HFFc6 (cell line): ENCODE data around the gene CHRNA5. TPM values are rescaled to one million over a fixed set of nuclear protein-coding genes. Genes with fewer than 3 reads are reported as not detected.
"Not testable (repeated sequence)": the region's sequence is repeated elsewhere in the genome, so short reads cannot be mapped to it uniquely, and the experiment has no call there.

Experiments used
- DNase-seq: peaks from one replicate; pipeline ENCODE4 v3.0.0-alpha.2; 2018
- H3K27ac Mint-ChIP-seq: 2 replicates; pipeline ENCODE4 v1.8.0; 2020; ENCODE audit warnings: mild to moderate bottlenecking, mixed read lengths
- H3K27me3 Mint-ChIP-seq: 2 replicates; pipeline ENCODE4 v1.8.0; 2021; ENCODE audit warnings: mild to moderate bottlenecking, moderate library complexity, mixed read lengths; ENCODE audit not compliant: insufficient read depth
- H3K36me3 Mint-ChIP-seq: 2 replicates; pipeline ENCODE4 v1.8.0; 2021; ENCODE audit warnings: low read depth, mixed read lengths
- H3K4me1 Mint-ChIP-seq: 2 replicates; pipeline ENCODE4 v1.8.0; 2020; ENCODE audit warnings: low read depth, mixed read lengths
- H3K4me3 Mint-ChIP-seq: 2 replicates; pipeline ENCODE4 v1.8.0; 2020; ENCODE audit warnings: mild to moderate bottlenecking, moderate library complexity, mixed read lengths
- H3K9me3 Mint-ChIP-seq: 2 replicates; pipeline ENCODE4 v1.8.0; 2020; ENCODE audit warnings: mild to moderate bottlenecking, mixed read lengths
- CTCF ChIP-seq: fragments of 200-600 bp; sonication (generic); IDR thresholded peaks from 2 replicates; pipeline ENCODE4 v1.5.0; 2021; ENCODE audit warnings: antibody characterized with exemption, mild to moderate bottlenecking
- total RNA-seq, 6 experiments: library from RNA; stranded (reverse); fragmentation: NEBNext Ultra II Directional; extraction: Animal tissue kit (Norgen Biotek cat#: 25700); gene quantifications; 2 replicates in 1 of 6; 3 replicates in 5 of 6; pipeline ENCODE4 v1.2.3, GENCODE V29; 2021

The CHRNA5 gene
- total RNA-seq, 6 experiments from 2014 or later: 0.94 to 2.1 (median 1.6) TPM

DNA sequence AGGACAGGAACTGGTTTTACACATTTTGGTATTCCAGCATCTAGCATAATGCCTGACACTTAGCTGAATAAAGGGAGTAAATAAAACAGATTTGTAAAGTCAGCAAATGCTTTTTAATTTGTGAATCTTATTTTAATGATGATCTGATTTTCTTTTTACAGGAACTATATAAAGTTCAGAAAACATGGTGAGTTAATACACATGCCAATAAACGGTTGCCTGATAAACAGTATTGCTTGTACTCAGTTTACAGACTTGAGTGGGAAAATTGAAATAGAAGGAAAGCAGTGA, 23.6 kb upstream of the CHRNA5 start:
- Mint-ChIP-seq H3K27ac (peak overlapping the region; percentile 96), H3K4me1 (peaks cover 21% of the 10 kb centered on the region), H3K27me3 (peaks cover 3% of the 10 kb centered on the region; the same call in 1 of the 2 replicates), H3K9me3 (no peaks in the 10 kb centered on the region), H3K36me3 (peaks cover 9% of the 10 kb centered on the region), H3K4me3 (peak overlapping the region; percentile 98)
- DNase-seq: no peak
- no peak for TF ChIP-seq CTCF

GRCh38 chr15:78542647-78543046, 22.7 kb upstream of the CHRNA5 start:
- peaks cover 21% of the 10 kb centered on the region for H3K4me1 Mint-ChIP-seq
- H3K4me3 Mint-ChIP-seq: peak overlapping the region; percentile 98
- H3K36me3 Mint-ChIP-seq: peaks cover 9% of the 10 kb centered on the region
- H3K27me3 Mint-ChIP-seq: peaks cover 3% of the 10 kb centered on the region; the same call in 1 of the 2 replicates
- H3K27ac Mint-ChIP-seq: no peak overlapping the region
- DNase-seq: no peak
- TF ChIP-seq CTCF: no peak
- H3K9me3 Mint-ChIP-seq: no peaks in the 10 kb centered on the region

DNA sequence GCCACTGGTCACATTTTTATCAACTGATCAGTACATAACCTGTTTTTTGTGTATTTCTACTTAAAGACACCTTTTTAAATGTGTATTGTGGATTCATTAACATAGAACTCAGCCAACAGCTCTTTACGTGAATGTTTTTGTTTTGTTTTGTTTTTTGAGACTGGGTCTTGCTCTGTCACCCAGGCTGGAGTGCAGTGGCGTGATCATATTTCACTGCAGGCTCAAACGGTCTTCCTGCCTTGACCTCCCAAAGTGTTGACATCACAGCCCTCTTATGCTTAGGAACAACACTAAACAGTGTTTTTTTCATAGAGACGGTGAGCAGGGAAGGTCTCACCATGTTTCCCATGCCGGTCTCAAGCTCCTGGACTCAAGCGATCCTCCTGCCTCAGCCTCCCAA, 15.1 kb upstream of the CHRNA5 start:
- no peak for TF ChIP-seq CTCF
- peaks cover 10% of the 10 kb centered on the region for H3K36me3 Mint-ChIP-seq
- H3K9me3 Mint-ChIP-seq: no peaks in the 10 kb centered on the region
- no peak for DNase-seq
- no peaks in the 10 kb centered on the region for H3K4me1 Mint-ChIP-seq
- H3K27ac Mint-ChIP-seq: no peak overlapping the region
- no peaks in the 10 kb centered on the region for H3K27me3 Mint-ChIP-seq
- H3K4me3 Mint-ChIP-seq: no peak overlapping the region

DNA sequence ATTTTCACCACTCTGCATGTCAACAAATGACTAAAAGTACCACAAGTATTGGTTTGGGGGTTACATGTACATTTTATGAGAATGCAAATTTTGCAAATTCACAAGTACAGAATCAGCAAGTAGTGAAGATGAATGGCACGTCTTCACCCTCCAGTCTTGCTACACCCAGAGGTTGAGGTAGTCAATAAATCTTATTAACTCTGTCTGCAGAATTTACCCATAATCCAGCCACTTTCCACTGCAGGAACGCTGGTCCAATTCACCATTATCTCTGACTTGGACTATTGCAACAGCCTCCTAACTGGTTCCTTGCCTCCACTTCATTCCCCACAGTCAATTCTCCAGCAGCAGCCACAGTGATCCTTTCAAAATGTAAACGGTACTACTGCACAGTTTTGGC, 14.5 kb upstream of the CHRNA5 start:
- Mint-ChIP-seq H3K9me3 (no peaks in the 10 kb centered on the region), H3K36me3 (peaks cover 10% of the 10 kb centered on the region), H3K4me1 (no peaks in the 10 kb centered on the region), H3K27me3 (no peaks in the 10 kb centered on the region), H3K27ac (no peak overlapping the region), H3K4me3 (no peak overlapping the region)
- DNase-seq: no peak
- no peak for TF ChIP-seq CTCF

- Mint-ChIP-seq H3K4me3 (no peak overlapping the region), H3K9me3 (no peaks in the 10 kb centered on the region), H3K27me3 (no peaks in the 10 kb centered on the region), H3K4me1 (no peaks in the 10 kb centered on the region), H3K36me3 (peaks cover 10% of the 10 kb centered on the region), H3K27ac (no peak overlapping the region)
- DNase-seq: no peak
- no peak for TF ChIP-seq CTCF
Measured at GRCh38 chr15:78551902-78552301, 13.4 kb upstream of the CHRNA5 start.

DNA sequence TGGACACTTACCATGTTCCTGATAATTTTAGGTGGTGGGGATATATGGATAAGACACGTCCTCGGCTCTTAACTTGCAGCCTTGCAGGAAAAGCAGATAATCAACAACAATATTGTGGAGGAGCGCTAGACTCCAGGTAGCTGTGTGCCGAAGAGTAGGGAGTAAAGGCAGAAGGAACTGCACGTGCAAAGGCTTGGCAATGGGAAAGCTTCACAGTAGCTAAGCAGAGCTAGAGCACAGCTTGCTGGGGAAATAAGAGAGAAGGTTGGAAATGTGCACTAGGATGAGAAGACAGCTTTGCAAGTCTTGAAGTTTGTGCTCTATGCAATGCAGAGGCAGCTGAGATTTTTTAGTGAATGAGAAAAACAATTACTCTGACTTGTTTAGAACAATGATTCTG, 12.7 kb upstream of the CHRNA5 start:
- Mint-ChIP-seq H3K27me3 (no peaks in the 10 kb centered on the region), H3K27ac (no peak overlapping the region), H3K4me1 (no peaks in the 10 kb centered on the region), H3K9me3 (no peaks in the 10 kb centered on the region), H3K4me3 (no peak overlapping the region), H3K36me3 (peaks cover 10% of the 10 kb centered on the region)
- DNase-seq: no peak
- no peak for TF ChIP-seq CTCF

GRCh38 chr15:78560201-78560600, 5.1 kb upstream of the CHRNA5 start:
- DNase-seq, H3K27ac Mint-ChIP-seq, H3K4me1 Mint-ChIP-seq, H3K4me3 Mint-ChIP-seq, H3K9me3 Mint-ChIP-seq, H3K27me3 Mint-ChIP-seq, H3K36me3 Mint-ChIP-seq: not testable (repeated sequence)
